Iris pigment epithelial cell (primary cell): ENCODE results near the gene EVC2.

Experiments
- DNase-seq: peaks from one replicate; pipeline ENCODE4 v3.0.0-alpha.2; 2011; ENCODE audit warnings: low read depth

EVC2 gene

DNA sequence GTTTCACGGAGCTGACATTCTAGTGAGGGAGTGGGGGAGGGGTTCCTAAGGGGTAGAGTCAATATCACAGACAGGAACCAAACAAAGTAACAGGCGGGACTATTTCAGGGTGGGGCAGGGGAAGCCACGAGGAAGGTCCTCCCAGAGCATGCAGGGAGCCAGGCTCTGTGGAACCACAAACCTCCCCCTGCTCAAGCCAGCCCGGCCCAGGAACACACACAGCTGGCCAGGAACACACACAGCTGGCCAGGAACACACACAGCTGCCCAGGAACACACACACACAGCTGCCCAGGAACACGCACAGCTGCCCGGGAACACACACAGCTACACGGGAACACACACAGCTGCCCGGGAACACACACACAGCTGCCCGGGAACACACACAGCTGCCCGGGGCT, 24.8 kb downstream of the EVC2 start:
- DNase-seq, result no peak

DNA sequence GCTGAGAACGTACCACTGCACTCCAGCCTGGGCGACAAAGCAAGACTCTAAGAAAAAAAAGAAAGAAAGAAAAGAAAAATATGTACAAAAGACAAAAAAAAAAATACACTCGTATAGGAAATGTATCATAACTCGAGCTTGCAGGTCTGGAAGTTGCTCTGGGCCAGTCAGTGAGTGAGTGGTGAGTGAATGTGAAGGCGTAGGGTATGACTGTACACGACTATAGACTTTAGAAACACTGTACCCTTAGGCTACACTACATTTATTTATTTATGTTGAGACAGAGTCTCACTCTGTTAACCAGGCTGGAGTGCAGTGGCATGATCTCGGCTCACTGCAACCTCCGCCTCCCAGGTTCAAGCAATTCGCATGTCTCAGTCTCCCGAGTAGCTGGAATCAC, 29.4 kb downstream of the EVC2 start:
- peak; percentile 64 for DNase-seq

GRCh38 chr4:5676763-5677162, 31.6 kb downstream of the EVC2 start:
- DNase-seq, result no peak

GRCh38 chr4:5666741-5667140, 41.6 kb downstream of the EVC2 start:
- DNase-seq, result no peak

DNA sequence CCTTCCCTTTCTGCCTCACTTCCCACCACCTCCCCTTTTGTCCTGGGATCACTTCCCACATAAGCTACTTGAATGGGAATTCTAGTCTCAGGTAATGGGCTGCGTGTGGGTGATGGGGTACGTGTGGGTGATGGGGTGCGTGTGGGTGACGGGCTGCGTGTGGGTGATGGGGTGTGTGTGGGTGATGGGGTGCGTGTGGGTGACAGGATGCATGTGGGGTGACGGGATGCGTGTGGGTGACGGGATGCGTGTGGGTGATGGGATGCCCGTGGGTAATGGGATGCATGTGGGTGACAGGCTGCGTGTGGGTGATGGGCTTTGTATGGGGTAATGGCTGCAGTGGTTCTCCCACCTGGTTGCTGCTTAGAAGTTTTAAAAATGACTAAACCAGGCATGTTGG, 43.6 kb downstream of the EVC2 start:
- no peak for DNase-seq

- no peak for DNase-seq
These were observed 45.8 kb downstream of the EVC2 start for GRCh38 chr4:5662555-5662954.

- DNase-seq, result no peak
These were observed 47.1 kb downstream of the EVC2 start for GRCh38 chr4:5661237-5661636.

GRCh38 chr4:5660185-5660584, 48.2 kb downstream of the EVC2 start:
- peak; percentile 65 for DNase-seq

- DNase-seq, result no peak
These were observed 49.4 kb downstream of the EVC2 start for GRCh38 chr4:5658974-5659373.

DNA sequence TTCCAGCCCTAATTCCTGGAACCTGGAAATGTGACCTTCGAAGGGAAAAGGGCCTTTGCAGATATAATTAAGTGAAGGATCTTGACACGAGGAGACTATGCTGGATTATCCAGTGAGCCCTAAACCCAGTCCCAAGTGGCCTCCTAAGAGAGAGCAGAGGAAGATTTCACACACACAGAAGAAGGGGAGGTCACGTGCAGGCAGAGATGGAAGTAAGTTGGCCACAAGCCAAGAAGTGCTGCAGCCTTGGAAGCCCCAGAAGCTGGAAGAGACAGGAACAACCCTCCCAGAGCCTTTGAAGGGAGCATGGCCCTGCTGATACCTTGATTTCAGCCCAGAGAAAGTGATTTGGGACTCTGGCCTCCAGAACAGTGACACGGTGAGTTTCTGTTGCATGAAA, 51.9 kb downstream of the EVC2 start:
- no peak for DNase-seq

DNA sequence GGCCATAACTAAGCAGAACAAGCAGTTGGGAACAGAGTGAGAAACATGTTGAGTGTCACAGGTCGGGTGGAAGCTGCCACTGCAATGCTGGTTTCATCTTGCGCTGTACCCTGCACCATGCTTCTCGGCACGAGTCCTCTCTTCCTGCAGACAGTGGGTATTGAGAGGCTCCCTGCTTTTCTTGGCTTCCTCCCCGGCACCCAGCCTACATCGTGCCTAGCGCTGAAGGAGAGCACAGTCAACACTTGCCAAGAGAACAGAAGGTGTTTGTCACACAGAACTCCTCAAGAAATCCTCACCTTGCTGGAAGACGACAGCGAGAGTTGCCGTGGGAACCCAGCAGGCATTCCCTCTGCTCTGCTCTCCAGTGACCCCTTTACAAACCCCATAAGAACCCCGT, 53.6 kb downstream of the EVC2 start:
- no peak for DNase-seq

DNA sequence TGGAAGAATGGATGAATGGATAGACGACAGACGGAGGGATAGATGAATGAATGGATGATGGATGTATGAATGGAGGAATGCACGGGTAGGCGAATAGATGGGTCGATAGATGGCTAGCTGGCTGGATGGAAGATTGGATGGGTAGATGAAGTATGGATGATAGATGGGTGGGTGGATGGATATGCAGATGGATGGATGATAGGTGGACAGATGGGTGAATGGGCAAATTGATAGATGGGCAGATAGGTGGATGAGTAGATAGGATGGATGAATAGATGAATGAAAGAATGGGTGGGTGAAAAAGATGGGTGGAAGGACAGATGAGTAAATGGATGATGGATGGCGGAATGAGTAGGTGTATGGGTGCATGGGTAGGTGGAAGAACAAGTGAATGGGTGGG, 57.3 kb downstream of the EVC2 start:
- DNase-seq, result no peak

DNA sequence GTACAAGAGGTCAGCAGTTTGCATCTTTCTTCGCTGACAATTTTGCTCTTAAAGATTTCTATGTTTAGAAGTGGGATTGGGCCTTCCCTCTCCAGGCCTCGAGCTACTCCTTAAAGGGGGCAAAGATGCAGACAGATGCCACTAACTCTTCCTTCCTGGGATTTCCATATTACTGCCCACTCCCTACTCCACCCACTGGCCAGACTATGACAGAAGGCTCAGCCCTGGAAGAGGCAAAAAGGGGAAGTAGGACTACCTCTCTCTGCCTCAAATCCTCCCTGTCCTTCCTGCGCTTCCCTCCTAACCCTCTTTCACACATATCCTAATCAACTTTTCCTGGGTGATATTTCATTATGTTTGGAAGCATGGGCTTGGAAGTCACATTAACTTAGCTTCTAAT, 58.3 kb downstream of the EVC2 start:
- DNase-seq, result no peak

- DNase-seq, result no peak
These were observed 61.0 kb downstream of the EVC2 start for GRCh38 chr4:5647351-5647750.

DNA sequence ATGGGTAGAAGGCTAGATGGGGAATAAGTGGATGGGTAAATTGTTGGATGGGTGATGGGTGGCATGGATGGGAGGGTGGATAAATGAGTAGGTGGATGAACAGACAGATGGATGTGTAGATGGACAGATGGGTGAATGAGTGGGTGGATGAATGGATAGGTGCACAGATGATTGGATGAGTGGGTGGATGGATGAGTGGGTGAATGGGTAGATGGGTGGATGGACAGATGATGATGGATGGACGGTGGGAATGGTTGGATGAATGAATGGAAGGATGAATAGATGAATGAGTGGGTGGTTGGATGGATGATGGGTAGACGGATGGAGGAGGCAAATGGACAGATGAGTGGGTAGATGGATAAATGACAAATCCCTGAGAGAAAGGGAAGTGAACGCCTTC, 68.3 kb downstream of the EVC2 start:
- no peak for DNase-seq

- DNase-seq, result no peak
These were observed 68.8 kb downstream of the EVC2 start for GRCh38 chr4:5639556-5639955.

DNA sequence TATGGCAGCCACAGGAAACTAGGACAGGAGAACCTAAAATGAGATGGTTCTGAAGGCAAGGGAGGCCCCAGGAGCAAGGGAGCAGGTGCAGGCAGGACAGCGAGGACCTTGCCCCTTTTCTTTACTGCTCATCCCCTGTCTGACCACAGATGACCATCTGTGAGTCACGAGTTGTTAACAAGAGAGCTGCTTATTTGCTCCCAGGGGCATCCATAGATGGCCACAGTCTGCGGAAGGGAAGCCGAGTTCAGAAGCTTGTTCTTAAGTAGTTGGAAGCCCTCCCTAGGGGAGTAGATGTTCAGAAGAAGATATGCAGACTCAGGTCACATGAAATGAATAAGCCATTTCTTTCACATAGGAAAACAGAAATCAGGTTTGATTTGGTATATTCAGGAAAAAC, 69.4 kb downstream of the EVC2 start:
- DNase-seq, result peak; percentile 72

- DNase-seq, result peak; percentile 88
These were observed 70.0 kb downstream of the EVC2 start for GRCh38 chr4:5638316-5638715.

GRCh38 chr4:5636766-5637670, 71.3 kb downstream of the EVC2 start:
- peak; percentile 28 for DNase-seq

GRCh38 chr4:5635826-5636195, 72.5 kb downstream of the EVC2 start:
- DNase-seq, result peak; percentile 89

- DNase-seq, result no peak
These were observed 75.8 kb downstream of the EVC2 start for GRCh38 chr4:5632571-5632970.

DNA sequence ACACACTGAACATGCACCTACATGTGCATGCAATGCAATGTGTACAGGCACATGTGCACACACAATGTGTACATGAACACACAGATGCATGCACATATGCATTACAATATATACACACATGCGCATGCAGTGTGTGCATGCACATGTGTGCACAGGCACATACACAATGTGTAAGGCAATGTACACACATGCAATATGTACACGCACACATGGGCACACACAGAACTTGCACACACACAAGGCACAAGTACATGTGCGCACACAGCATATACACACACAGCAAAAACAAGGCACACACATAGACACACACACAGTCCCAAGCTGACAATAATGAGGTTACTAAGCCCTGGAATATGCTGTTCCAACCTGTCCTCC, 76.3 kb downstream of the EVC2 start:
- no peak for DNase-seq

DNA sequence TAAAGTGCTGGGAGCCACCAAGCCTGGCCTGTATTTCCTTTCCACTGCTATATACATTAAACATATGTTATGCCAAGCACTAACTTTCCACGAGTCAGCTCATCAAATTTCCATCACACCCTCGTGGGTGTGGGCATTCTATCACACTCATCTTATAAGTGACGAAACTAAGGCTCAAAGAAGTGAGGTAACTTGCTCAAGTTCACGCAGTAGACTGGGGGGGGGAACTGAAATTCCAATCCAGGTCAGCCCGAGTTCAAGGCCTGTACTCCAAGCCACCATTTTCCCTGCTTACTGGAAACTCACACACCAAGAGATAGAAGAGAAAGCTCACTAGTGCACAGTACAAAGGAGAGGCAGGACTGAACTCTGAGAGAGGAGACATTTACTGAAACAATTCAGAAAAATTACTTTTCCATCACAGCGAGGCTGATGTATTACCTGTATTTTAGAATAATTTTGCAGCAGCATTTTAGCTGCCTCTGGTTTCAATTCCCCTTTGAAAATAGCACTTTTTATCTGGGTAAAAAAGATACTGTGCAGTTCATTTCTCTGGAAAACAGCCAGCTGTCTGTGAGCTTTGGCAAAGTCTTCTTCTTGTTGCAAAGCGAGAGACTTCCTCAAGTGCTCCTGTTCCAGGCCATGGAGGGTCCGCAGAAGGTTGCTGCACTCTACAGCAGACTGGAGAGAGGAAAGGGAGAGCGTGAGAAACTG, 76.8 kb downstream of the EVC2 start:
- peak; percentile 91 for DNase-seq

DNA sequence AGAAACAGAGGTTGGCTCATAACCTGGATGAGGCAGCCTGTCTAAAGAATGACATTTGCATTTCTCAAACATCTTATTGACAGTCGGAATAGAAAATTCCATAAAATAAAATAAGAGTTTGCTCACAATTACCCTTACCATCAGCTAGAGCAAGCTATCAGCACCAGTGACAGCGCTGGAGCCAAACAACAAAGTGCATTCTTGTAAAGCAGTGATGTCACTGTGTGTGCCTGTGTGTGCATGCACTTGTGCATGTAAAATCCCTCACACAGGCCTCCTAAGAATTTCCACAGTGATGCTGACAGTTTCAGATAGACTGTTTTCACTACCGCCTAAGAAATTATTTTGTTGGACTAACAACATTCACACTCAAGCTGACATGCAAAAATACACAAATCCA, 77.6 kb downstream of the EVC2 start:
- no peak for DNase-seq
